HepG2 (cell line): Measurements from ENCODE around the gene PTPN13. TPM values are rescaled to one million over a fixed set of nuclear protein-coding genes. Genes with fewer than 3 reads are reported as not detected.

Experiments
- ATAC-seq: fragments of 200-7000 bp; cut with Tn5 transposase; 3 replicates; pipeline ENCODE4 v1.9.1; 2020; ENCODE audit warnings: mild to moderate bottlenecking, moderate library complexity
- BruUV-seq: library from RNA; stranded (reverse); fragments of 400-500 nt; replicated peaks from 2 replicates; lab custom pipeline; 2021; lab: Mats Ljungman, UMichigan
- CTCF ChIA-PET: fragments of 300-600 bp; formaldehyde crosslinking; extraction: SDS; loops from one replicate; lab custom pipeline; 2021; ENCODE audit warnings: low total read pairs, inconsistent platforms, low intra/inter-chr PET ratio; lab: Yijun Ruan, JAX
- POLR2A ChIA-PET: fragments of 350-600 bp; sonication (Branson Sonifier 250); formaldehyde crosslinking; loops from one replicate; lab custom pipeline; 2020; ENCODE audit warnings: antibody characterized with exemption, inconsistent platforms; lab: Yijun Ruan, JAX
- DNase-seq: peaks from one replicate; pipeline ENCODE4 v3.0.0-alpha.2; 2015; ENCODE audit warnings: low spot score
- FAIRE-seq: peaks from 3 replicates; lab custom pipeline; 2011; peaks lifted over from hg19 to GRCh38; lab: Jason Lieb, UNC
- H2AFZ ChIP-seq: one replicate; pipeline ENCODE4 v1.6.1; 2011; ENCODE audit warnings: low read length, inconsistent platforms
- H3K27ac ChIP-seq: fragments of 300-600 bp; 3 replicates; pipeline ENCODE4 v1.8.0; 2011; ENCODE audit warnings: mixed run types, mild to moderate bottlenecking, mixed read lengths, low read length, inconsistent platforms; ENCODE audit not compliant: insufficient read depth; ENCODE audit errors: extremely low read length
- H3K27me3 ChIP-seq, 2 experiments: fragments of 200-600 bp in 1 of 2; 2 replicates in 1 of 2; 3 replicates in 1 of 2; pipeline versions ENCODE4 v1.6.0 to v1.8.0; 2011; ENCODE audit warnings: low read length in 2 of 2, mild to moderate bottlenecking in 2 of 2, moderate library complexity in 2 of 2, inconsistent platforms in 1 of 2; ENCODE audit not compliant: insufficient read depth in 2 of 2, control insufficient read depth in 1 of 2
- H3K36me3 ChIP-seq, 2 experiments: fragments of 200-600 bp in 1 of 2; replicated peaks in 1 of 2; 2 replicates in 1 of 2; 3 replicates in 1 of 2; pipeline versions ENCODE4 v1.5.1 to v1.8.0; 2011; ENCODE audit warnings: low read length in 2 of 2, inconsistent platforms in 1 of 2; ENCODE audit not compliant: insufficient read depth in 2 of 2, control insufficient read depth in 1 of 2
- H3K4me1 ChIP-seq: 2 replicates; pipeline ENCODE4 v1.5.1; 2012; ENCODE audit warnings: low read length, inconsistent platforms; ENCODE audit not compliant: insufficient read depth
- H3K4me2 ChIP-seq: 2 replicates; pipeline ENCODE4 v1.6.0; 2011; ENCODE audit warnings: low read depth, low read length, inconsistent platforms
- H3K4me3 ChIP-seq, 3 experiments: fragments of 200-600 bp in 1 of 3; sonication (generic), shearing (Covaris generic) in 1 of 3; replicated peaks in 1 of 3; 2 replicates each; pipeline ENCODE4 v1.5.1; 2011 to 2016; ENCODE audit warnings: low read length in 3 of 3, inconsistent platforms in 2 of 3, low read depth in 2 of 3, mild to moderate bottlenecking in 2 of 3, control low read depth in 1 of 3, mixed read lengths in 1 of 3; ENCODE audit not compliant: insufficient read depth in 1 of 3
- H3K79me2 ChIP-seq: one replicate; pipeline ENCODE4 v1.6.1; 2011; ENCODE audit warnings: low read length, inconsistent platforms; ENCODE audit not compliant: insufficient read depth
- H3K9ac ChIP-seq: 2 replicates; pipeline ENCODE4 v1.6.0; 2011; ENCODE audit warnings: mild to moderate bottlenecking, low read depth, low read length, inconsistent platforms; ENCODE audit not compliant: insufficient read depth
- H3K9me3 ChIP-seq: 2 replicates; pipeline ENCODE4 v1.5.1; 2012; ENCODE audit warnings: mild to moderate bottlenecking, low read length
- H4K20me1 ChIP-seq: 2 replicates; pipeline ENCODE4 v1.6.0; 2011; ENCODE audit warnings: inconsistent platforms, mild to moderate bottlenecking, low read length, moderate library complexity; ENCODE audit not compliant: insufficient read depth
- BHLHE40 ChIP-seq: IDR thresholded peaks from 2 replicates; pipeline ENCODE4 v1.6.1; 2011; ENCODE audit warnings: low read length, improper control_type of control experiment
- FOXA3 ChIP-seq: IDR thresholded peaks from 2 replicates; pipeline ENCODE4 v1.6.1; 2016; ENCODE audit warnings: missing genetic modification reagents, missing compliant biosample characterization
- MED1 ChIP-seq: sonication (generic); formaldehyde crosslinking; IDR thresholded peaks from 2 replicates; pipeline ENCODE4 v1.4.0; 2020; ENCODE audit warnings: missing genetic modification reagents
- PCBP1 ChIP-seq: fragments of 200-400 bp; formaldehyde crosslinking; IDR thresholded peaks from 2 replicates; pipeline ENCODE4 v1.6.1; 2017; ENCODE audit warnings: mild to moderate bottlenecking, low read depth, low read length, borderline replicate concordance
- ZIK1 ChIP-seq: sonication (generic); formaldehyde crosslinking; IDR thresholded peaks from 2 replicates; pipeline ENCODE4 v1.5.0; 2020; ENCODE audit warnings: mild to moderate bottlenecking, low read depth, missing genetic modification reagents, borderline replicate concordance
- ZNF30 ChIP-seq: sonication (generic); formaldehyde crosslinking; IDR thresholded peaks from 2 replicates; pipeline ENCODE4 v1.5.0; 2020; ENCODE audit warnings: mild to moderate bottlenecking, missing genetic modification reagents
- ZNF460 ChIP-seq: sonication (generic); formaldehyde crosslinking; IDR thresholded peaks from 2 replicates; pipeline ENCODE4 v1.5.1; 2020; ENCODE audit warnings: missing genetic modification reagents, mild to moderate bottlenecking, borderline replicate concordance
- ZNF547 ChIP-seq: sonication (generic); formaldehyde crosslinking; IDR thresholded peaks from 2 replicates; pipeline ENCODE4 v1.5.1; 2020; ENCODE audit warnings: mild to moderate bottlenecking, missing genetic modification reagents
- ZNF850 ChIP-seq: sonication (generic); formaldehyde crosslinking; conservative IDR thresholded peaks from 2 replicates; pipeline ENCODE4 v1.9.0; 2021; ENCODE audit warnings: mild to moderate bottlenecking, missing genetic modification reagents
- WGBS: methylation state at CpG from one replicate; pipeline ENCODE4 v1.1.6; 2017; ENCODE audit warnings: low lambda C conversion rate; 5-methylcytosine and 5-hydroxymethylcytosine counted together
- in situ Hi-C: cut with HindIII; loops from 2 replicates; pipeline ENCODE4 v1.10.0; 2017; ENCODE audit warnings: low pct_unique_long_range_greater_than_20kb; ENCODE audit not compliant: extremely low pct_ligation_motif_present
- intact Hi-C: fragments of 100-400 bp; cut with micrococcal nuclease; formaldehyde crosslinking; loops from one replicate; pipeline ENCODE4 v1.10.0; 2022; ENCODE audit not compliant: unreplicated experiment
- polyA plus RNA-seq, 8 experiments: library from polyadenylated mRNA; depleted of rRNA in 3 of 8; stranded (reverse) in 7 of 8; unstranded in 1 of 8; fragments of >200 nt; fragmentation: Illumina TruSeq in 4 of 8; extraction: Trizol in 4 of 8; gene quantifications; 2 replicates each; pipeline versions ENCODE4 v1.2.1 to v1.2.3, GENCODE V29; 2011 to 2016; ENCODE audit warnings: low read depth in 4 of 8, missing spikeins in 1 of 8, mixed read lengths in 1 of 8; ENCODE audit not compliant: insufficient read depth in 1 of 8
- total RNA-seq, 5 experiments: library from RNA; depleted of rRNA; stranded (reverse); fragments of >200 nt; fragmentation: Illumina TruSeq; extraction: Trizol; gene quantifications; 2 replicates each; pipeline ENCODE4 v1.2.3, GENCODE V29; 2016; ENCODE audit warnings: low read depth in 1 of 5
- TF ChIP-seq, protein P1 (sequence below): sonication (generic); formaldehyde crosslinking; IDR thresholded peaks from 2 replicates; pipeline ENCODE4 v1.4.0; 2020; ENCODE audit warnings: mild to moderate bottlenecking, low read depth, missing genetic modification reagents
- TF ChIP-seq, protein P2 (sequence below): sonication (generic); formaldehyde crosslinking; IDR thresholded peaks from 2 replicates; pipeline ENCODE4 v1.5.0; 2020; ENCODE audit warnings: mild to moderate bottlenecking, missing genetic modification reagents, moderate library complexity
- TF ChIP-seq, protein P3 (sequence below): sonication (generic); formaldehyde crosslinking; conservative IDR thresholded peaks from 2 replicates; pipeline ENCODE4 v1.5.0; 2020; ENCODE audit warnings: missing genetic modification reagents
- TF ChIP-seq, protein P4 (sequence below): IDR thresholded peaks from 2 replicates; pipeline ENCODE4 v1.6.1; 2016; ENCODE audit warnings: low read depth, borderline replicate concordance

Gene PTPN13
- total and polyA plus RNA-seq, 2 of the 13 experiments (the other 11 are each of a cell fraction or from before 2014, with no cell fraction given), result not detected

DNA sequence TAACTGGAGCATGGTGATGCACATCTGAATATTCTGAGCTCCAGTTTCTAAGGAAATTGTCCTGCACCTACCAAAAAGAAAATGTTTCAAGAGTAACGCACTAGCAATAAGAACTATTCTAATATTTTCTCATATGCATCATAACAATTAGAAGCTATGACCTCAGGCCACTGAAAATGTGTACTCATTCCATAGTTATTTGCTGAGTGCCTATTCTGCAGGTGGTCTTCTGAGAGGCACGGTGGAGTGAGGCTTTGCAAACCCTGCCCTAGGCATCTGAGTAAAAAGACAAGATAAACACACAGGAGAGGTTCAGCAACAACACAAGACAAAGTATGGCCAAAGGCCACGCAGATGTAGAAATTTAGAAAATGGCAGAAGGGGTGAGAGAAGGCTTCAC is 231.4 kb downstream of the PTPN13 start (continued):
- TF ChIP-seq, protein P1, sequence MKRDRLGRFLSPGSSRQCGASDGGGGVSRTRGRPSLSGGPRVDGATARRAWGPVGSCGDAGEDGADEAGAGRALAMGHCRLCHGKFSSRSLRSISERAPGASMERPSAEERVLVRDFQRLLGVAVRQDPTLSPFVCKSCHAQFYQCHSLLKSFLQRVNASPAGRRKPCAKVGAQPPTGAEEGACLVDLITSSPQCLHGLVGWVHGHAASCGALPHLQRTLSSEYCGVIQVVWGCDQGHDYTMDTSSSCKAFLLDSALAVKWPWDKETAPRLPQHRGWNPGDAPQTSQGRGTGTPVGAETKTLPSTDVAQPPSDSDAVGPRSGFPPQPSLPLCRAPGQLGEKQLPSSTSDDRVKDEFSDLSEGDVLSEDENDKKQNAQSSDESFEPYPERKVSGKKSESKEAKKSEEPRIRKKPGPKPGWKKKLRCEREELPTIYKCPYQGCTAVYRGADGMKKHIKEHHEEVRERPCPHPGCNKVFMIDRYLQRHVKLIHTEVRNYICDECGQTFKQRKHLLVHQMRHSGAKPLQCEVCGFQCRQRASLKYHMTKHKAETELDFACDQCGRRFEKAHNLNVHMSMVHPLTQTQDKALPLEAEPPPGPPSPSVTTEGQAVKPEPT (CRISPR knock-in tag), result no peak
- TF ChIP-seq, protein P2, sequence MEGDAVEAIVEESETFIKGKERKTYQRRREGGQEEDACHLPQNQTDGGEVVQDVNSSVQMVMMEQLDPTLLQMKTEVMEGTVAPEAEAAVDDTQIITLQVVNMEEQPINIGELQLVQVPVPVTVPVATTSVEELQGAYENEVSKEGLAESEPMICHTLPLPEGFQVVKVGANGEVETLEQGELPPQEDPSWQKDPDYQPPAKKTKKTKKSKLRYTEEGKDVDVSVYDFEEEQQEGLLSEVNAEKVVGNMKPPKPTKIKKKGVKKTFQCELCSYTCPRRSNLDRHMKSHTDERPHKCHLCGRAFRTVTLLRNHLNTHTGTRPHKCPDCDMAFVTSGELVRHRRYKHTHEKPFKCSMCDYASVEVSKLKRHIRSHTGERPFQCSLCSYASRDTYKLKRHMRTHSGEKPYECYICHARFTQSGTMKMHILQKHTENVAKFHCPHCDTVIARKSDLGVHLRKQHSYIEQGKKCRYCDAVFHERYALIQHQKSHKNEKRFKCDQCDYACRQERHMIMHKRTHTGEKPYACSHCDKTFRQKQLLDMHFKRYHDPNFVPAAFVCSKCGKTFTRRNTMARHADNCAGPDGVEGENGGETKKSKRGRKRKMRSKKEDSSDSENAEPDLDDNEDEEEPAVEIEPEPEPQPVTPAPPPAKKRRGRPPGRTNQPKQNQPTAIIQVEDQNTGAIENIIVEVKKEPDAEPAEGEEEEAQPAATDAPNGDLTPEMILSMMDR, result no peak
- TF ChIP-seq BHLHE40 (no peak), MED1 (CRISPR knock-in tag) (no peak), ZIK1 (CRISPR knock-in tag) (no peak), FOXA3 (no peak)

DNA sequence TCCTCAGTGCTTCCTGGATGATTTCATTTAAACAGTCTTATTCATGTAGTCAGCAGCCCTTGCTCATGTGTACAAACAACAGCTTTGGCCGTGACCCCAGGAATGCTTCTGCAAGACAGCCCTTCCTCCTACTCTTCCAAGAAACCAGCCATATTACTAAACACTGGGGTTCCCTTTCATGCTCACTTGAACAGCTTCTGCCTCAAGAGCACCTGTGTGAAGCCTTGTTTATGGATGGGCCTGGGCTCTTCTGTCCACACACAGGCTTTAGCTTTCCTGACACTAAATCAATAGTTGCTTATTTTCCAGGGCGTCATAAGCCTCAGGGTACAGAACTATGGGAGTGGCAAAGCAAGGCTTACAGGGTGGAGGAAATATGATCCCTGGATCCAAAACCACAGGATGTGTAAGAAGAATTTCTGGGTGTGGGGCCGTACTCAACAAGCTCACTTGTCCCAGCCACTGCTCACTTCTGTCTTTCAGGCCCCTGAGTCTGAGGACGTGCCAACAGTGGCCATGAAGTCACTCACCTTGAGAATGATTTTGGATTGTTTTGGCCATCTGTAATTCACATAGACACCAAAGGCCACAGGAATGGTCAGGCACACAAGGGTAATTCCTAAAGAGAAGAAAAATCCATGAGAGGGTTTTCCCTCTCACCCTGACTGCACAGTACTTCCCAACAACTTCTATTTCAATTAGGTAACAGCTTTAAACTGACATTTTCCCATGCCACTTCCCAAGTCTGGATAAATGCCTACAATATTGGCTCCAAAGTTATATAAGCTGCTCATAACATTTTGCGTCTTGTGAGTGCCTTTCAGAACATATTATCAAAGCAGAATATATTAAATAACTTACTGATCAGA is 237.4 kb downstream of the PTPN13 start:
- FAIRE-seq, result no peak
- Histone ChIP-seq H3K4me1 (no peaks in the 10 kb centered on the region), H3K4me3 (no peak overlapping the region), H4K20me1 (no peaks in the 10 kb centered on the region), H3K9ac (no peak overlapping the region), H3K4me2 (no peak overlapping the region), H3K79me2 (no peaks in the 10 kb centered on the region), H2AFZ (no peak overlapping the region), H3K36me3 (no peaks in the 10 kb centered on the region), H3K27me3 (no peaks in the 10 kb centered on the region; a peak in 1 of 5 replicates), H3K9me3 (no peaks in the 10 kb centered on the region), H3K27ac (no peak overlapping the region)
- TF ChIP-seq, protein P3, sequence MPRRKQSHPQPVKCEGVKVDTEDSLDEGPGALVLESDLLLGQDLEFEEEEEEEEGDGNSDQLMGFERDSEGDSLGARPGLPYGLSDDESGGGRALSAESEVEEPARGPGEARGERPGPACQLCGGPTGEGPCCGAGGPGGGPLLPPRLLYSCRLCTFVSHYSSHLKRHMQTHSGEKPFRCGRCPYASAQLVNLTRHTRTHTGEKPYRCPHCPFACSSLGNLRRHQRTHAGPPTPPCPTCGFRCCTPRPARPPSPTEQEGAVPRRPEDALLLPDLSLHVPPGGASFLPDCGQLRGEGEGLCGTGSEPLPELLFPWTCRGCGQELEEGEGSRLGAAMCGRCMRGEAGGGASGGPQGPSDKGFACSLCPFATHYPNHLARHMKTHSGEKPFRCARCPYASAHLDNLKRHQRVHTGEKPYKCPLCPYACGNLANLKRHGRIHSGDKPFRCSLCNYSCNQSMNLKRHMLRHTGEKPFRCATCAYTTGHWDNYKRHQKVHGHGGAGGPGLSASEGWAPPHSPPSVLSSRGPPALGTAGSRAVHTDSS, result no peak
- TF ChIP-seq, protein P4, sequence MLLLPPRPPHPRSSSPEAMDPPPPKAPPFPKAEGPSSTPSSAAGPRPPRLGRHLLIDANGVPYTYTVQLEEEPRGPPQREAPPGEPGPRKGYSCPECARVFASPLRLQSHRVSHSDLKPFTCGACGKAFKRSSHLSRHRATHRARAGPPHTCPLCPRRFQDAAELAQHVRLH (CRISPR knock-in tag), result no peak
- TF ChIP-seq PCBP1 (no peak), ZNF547 (CRISPR knock-in tag) (no peak), ZNF30 (no peak), ZNF460 (no peak), ZNF850 (CRISPR knock-in tag) (no peak)
- peak; percentile 49; the same call in 1 of the 3 replicates for ATAC-seq
- WGBS, result 33% methylated on average over 4 of the region's 5 CpGs
- DNase-seq, result peak; percentile 1
- BruUV-seq, result no TSS peak
- POLR2A ChIA-PET, result no interaction called here
- intact Hi-C loops (no loop called here), in situ Hi-C loops (no loop called here)
- CTCF ChIA-PET, result no interaction called here
